HK-2 (cell line): ENCODE measurements around the gene VSIG10L.

Source experiments
- DNase-seq: peaks from one replicate; pipeline ENCODE4 v3.0.0-alpha.2; 2018; ENCODE audit not compliant: unreplicated experiment

Gene VSIG10L

GRCh38 chr19:51317968-51318367, 24.0 kb downstream of the VSIG10L start:
- DNase-seq: no peak

GRCh38 chr19:51317376-51317775, 24.6 kb downstream of the VSIG10L start:
- no peak for DNase-seq

- DNase-seq: no peak
These were observed 25.3 kb downstream of the VSIG10L start for GRCh38 chr19:51316688-51317087.

GRCh38 chr19:51311351-51312257, 30.3 kb downstream of the VSIG10L start, which contains the start of gene IGLON5:
IGLON5 (plus strand) TSS chr19:51311644; CDS start chr19:51311848, 204 bp downstream.
- no peak for DNase-seq

- DNase-seq: no peak
These were observed 36.5 kb downstream of the VSIG10L start for GRCh38 chr19:51305479-51305878.

GRCh38 chr19:51301266-51301665, 40.7 kb downstream of the VSIG10L start:
- no peak for DNase-seq

- no peak for DNase-seq
These were observed 44.5 kb downstream of the VSIG10L start for GRCh38 chr19:51297406-51297805.

GRCh38 chr19:51296336-51297093, 45.4 kb downstream of the VSIG10L start:
- no peak for DNase-seq

GRCh38 chr19:51295382-51296126, 46.4 kb downstream of the VSIG10L start:
- DNase-seq: no peak

GRCh38 chr19:51294977-51295375, 47.0 kb downstream of the VSIG10L start:
- DNase-seq: no peak

GRCh38 chr19:51294211-51294976, 47.5 kb downstream of the VSIG10L start:
- DNase-seq: no peak

- DNase-seq: no peak
These were observed 48.2 kb downstream of the VSIG10L start for GRCh38 chr19:51293571-51294210.

- no peak for DNase-seq
These were observed 49.0 kb downstream of the VSIG10L start for GRCh38 chr19:51292971-51293370.

GRCh38 chr19:51289635-51290034, 52.3 kb downstream of the VSIG10L start:
- DNase-seq: no peak

GRCh38 chr19:51285682-51286081, 56.3 kb downstream of the VSIG10L start:
- no peak for DNase-seq

- DNase-seq: no peak
These were observed 59.6 kb downstream of the VSIG10L start for GRCh38 chr19:51282335-51282734.
